Panc1 (cell line): ENCODE data around the gene MGME1.

Experiments used
- CTCF ChIP-seq: fragments of 450-650 bp; IDR thresholded peaks from 2 replicates; pipeline ENCODE4 v1.5.1; 2017; ENCODE audit warnings: mild to moderate bottlenecking
- POLR2AphosphoS5 ChIP-seq: IDR thresholded peaks from 2 replicates; pipeline ENCODE4 v1.6.1; 2012; ENCODE audit warnings: mild to moderate bottlenecking, low read depth, low read length, moderate library complexity
- SIN3A ChIP-seq: IDR thresholded peaks from 2 replicates; pipeline ENCODE4 v1.6.1; 2012; ENCODE audit warnings: low read depth, mild to moderate bottlenecking, low read length, moderate library complexity, borderline replicate concordance; ENCODE audit not compliant: insufficient read depth

GRCh38 chr20:17941087-17941825, 27.6 kb upstream of the MGME1 start:
- TF ChIP-seq POLR2AphosphoS5: no peak; the same call in 1 of the 2 replicates
- no peak for TF ChIP-seq CTCF
- TF ChIP-seq SIN3A: no peak
